Psoas muscle (tissue), 8 donors: ENCODE results near the gene GOT1. TPM values are rescaled to one million over a fixed set of nuclear protein-coding genes. Genes with fewer than 3 reads are reported as not detected.
A peak's percentile ranks its signal among the peaks of the same experiment; 100 is the strongest.

Experiments
- ATAC-seq, 4 donors: fragments of 200-7000 bp; cut with Tn5 transposase; one replicate each; pipeline ENCODE4 v1.9.1; 2020; ENCODE audit warnings: moderate library complexity in 3 of 4, mild to moderate bottlenecking in 2 of 4
- DNase-seq, 2 donors: peaks; one replicate each; pipeline ENCODE4 v3.0.0-alpha.2; 2020
- H3K27ac ChIP-seq: fragments of 200-600 bp; one replicate; pipeline ENCODE4 v1.8.0; 2022
- H3K27me3 ChIP-seq, 3 donors: fragments of 200-600 bp in 1 of 3; one replicate each; pipeline versions ENCODE4 v1.6.1 to v1.8.0; 2013 to 2022; ENCODE audit warnings: low read length in 2 of 3, mild to moderate bottlenecking in 2 of 3, moderate library complexity in 1 of 3; ENCODE audit not compliant: insufficient read depth in 3 of 3
- H3K36me3 ChIP-seq, 2 donors: fragments of 200-600 bp in 1 of 2; one replicate each; pipeline versions ENCODE4 v1.6.1 to v1.8.0; 2013 to 2022; ENCODE audit warnings: low read depth in 1 of 2, mild to moderate bottlenecking in 1 of 2, moderate library complexity in 1 of 2; ENCODE audit not compliant: insufficient read depth in 1 of 2
- H3K4me1 ChIP-seq: fragments of 200-600 bp; one replicate; pipeline ENCODE4 v1.8.0; 2022
- H3K4me3 ChIP-seq: fragments of 200-600 bp; one replicate; pipeline ENCODE4 v1.8.0; 2022; ENCODE audit warnings: mild to moderate bottlenecking
- H3K9me3 ChIP-seq: fragments of 200-600 bp; one replicate; pipeline ENCODE4 v1.8.0; 2022
- WGBS, 3 donors: extraction: QIAGEN DNeasy Blood & Tissue Kit; methylation state at CpG; one replicate each; pipeline versions ENCODE4 v1.1.6 to v1.1.7; 2013; 5-methylcytosine and 5-hydroxymethylcytosine counted together
- intact Hi-C, 2 donors: fragments of 100-400 bp; cut with DNase I; formaldehyde crosslinking; loops; one replicate each; pipeline versions ENCODE4 v1.11.0 to v1.14.2; 2022
- polyA plus RNA-seq, 3 donors: library from polyadenylated mRNA; stranded (reverse); fragments of 200-250 nt; gene quantifications; one replicate each; pipeline ENCODE4 v1.2.3, GENCODE V29; 2013
- total RNA-seq, 4 donors: library from RNA; stranded (reverse); fragmentation: NEBNext Ultra II Directional in 2 of 4; extraction: Animal tissue kit (Norgen Biotek cat#: 25700) in 2 of 4; gene quantifications; one replicate each; pipeline versions ENCODE4 v1.2.1 to v1.2.4, GENCODE V29; 2021 to 2023
- TF ChIP-seq, protein P1 (sequence below): fragments of 200-600 bp; IDR thresholded peaks from one replicate; pipeline ENCODE4 v1.8.0; 2022; ENCODE audit warnings: antibody characterized with exemption
- donor health status: healthy with polysubstance abuse.
- donor health status: DM: no; HTN: no; CAD: no; lungs with moderate emphysema.
- donor health status: Bipolar disorder and iron deficiency.
- donor health status: healthy.
- donor health status: DM: yes; HTN: yes; CAD: no.
- donor health status: DM: no; HTN: no; CAD: no.
- donor health status: DM: no; HTN: no; CAD: no.
- donor health status: DM: yes; HTN: yes; CAD: no.

The GOT1 gene
- total and polyA plus RNA-seq, 7 donors = 87.7 to 381 (median 208) TPM

DNA sequence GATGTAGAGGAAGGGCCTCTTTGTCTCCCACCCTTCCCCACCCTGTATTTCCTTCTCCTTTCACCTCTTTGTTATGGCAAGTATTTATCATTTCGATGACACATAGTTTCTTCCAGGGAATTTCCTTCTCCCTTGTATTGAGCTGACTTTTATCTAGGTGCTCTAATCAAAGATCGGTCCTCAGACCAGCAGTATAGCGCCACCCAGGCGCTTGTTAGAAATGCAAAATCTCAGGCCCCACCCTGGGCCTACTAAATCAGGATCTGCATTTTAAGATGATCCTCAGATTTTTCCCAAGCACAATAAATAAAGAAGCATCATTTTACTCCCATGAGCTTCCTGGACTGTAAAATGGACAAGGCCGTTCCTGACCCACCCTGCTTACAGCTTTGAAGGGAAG is 12.0 kb upstream of the GOT1 start:
- H3K36me3 ChIP-seq = peaks cover 0 to 10% of the 10 kb centered on the region in 2 donors
- ATAC-seq (no peak), DNase-seq (no peak)
- intact Hi-C loops = no loop called here
- 76 to 81% (median 79%) methylated on average over 5 of the region's 5 CpGs for WGBS, 3 donors
- H3K9me3 ChIP-seq = no peaks in the 10 kb centered on the region
- H3K27ac ChIP-seq = no peak overlapping the region
- H3K4me3 ChIP-seq = no peak overlapping the region
- H3K27me3 ChIP-seq = no peaks in the 10 kb centered on the region
- TF ChIP-seq, protein P1, sequence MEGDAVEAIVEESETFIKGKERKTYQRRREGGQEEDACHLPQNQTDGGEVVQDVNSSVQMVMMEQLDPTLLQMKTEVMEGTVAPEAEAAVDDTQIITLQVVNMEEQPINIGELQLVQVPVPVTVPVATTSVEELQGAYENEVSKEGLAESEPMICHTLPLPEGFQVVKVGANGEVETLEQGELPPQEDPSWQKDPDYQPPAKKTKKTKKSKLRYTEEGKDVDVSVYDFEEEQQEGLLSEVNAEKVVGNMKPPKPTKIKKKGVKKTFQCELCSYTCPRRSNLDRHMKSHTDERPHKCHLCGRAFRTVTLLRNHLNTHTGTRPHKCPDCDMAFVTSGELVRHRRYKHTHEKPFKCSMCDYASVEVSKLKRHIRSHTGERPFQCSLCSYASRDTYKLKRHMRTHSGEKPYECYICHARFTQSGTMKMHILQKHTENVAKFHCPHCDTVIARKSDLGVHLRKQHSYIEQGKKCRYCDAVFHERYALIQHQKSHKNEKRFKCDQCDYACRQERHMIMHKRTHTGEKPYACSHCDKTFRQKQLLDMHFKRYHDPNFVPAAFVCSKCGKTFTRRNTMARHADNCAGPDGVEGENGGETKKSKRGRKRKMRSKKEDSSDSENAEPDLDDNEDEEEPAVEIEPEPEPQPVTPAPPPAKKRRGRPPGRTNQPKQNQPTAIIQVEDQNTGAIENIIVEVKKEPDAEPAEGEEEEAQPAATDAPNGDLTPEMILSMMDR = no peak
- H3K4me1 ChIP-seq = peaks cover 5% of the 10 kb centered on the region

DNA sequence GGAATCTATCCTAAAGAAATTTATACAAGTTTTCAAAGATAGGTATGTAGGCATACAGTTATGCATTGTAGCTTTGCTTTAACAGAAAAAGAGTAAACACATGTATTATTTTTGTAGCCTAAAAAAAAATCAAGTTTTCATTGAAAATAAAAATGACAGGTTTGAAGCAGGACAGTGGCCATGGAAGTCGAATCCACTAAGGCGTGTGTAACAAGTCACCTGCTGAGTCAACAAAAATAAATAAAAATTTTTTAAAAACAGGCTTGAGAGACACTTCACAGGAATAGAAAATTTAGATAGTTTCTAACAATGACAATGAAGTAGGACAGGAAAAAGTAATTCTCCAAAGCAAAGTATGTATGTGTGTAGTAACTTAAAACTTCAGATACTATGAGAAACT is 8.5 kb upstream of the GOT1 start:
- no peaks in the 10 kb centered on the region for H3K9me3 ChIP-seq
- H3K36me3 ChIP-seq = peaks cover 0 to 17% of the 10 kb centered on the region in 2 donors
- DNase-seq (no peak), ATAC-seq (no peak)
- WGBS, 3 donors = 85 to 99% (median 90%) methylated on average over 2 of the region's 2 CpGs
- intact Hi-C loops = loop anchor here in 1 of 2 donors (5.0 kb wide), 1 partner anchor 173 kb away; no protein-coding TSS in a partner anchor
- no peak overlapping the region for H3K27ac ChIP-seq
- no peak overlapping the region for H3K4me3 ChIP-seq
- H3K27me3 ChIP-seq = no peaks in the 10 kb centered on the region
- TF ChIP-seq, protein P1 = no peak
- peaks cover 30% of the 10 kb centered on the region for H3K4me1 ChIP-seq

DNA sequence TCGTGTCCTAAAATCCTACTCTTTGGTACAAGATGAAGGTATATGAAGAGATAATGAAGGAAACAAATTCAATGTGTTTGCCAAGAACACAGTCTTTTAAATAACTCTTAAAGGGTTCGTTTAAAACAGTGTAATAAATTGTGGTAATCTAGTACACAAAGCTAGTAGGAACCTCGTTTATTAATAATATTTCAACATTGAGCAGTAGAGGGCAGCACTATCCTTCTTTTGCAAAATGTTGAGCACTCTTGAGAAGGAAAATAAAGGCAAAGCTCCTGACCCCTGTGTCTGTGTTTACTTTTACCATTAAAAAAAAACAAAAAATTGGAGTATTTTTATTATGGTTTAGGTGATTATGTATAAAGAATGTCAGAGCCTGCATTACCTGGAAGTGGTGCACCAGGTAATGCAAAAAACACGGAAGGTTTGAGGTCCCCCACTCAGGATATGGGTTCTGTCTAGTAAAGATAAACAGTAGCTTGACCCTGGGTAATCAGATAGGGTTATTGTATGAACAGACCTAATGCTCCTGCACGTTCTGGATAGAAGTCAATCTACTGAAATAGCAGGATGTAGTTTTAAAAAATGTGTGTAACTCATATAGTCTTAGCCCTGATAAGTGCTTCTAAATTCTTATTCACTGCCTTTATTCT is 5.7 kb upstream of the GOT1 start:
- peaks cover 0 to 19% of the 10 kb centered on the region in 2 donors for H3K36me3 ChIP-seq
- WGBS, 3 donors = 33 to 37% (median 33%) methylated on average over 5 of the region's 5 CpGs
- H3K4me3 ChIP-seq = no peak overlapping the region
- peaks cover 52% of the 10 kb centered on the region for H3K4me1 ChIP-seq
- peak; percentile 53 to 63 (median 54) for ATAC-seq
- peak overlapping the region; percentile 27 for H3K27ac ChIP-seq
- TF ChIP-seq, protein P1 = peak; percentile 60
- H3K9me3 ChIP-seq = no peaks in the 10 kb centered on the region
- no peak for DNase-seq
- intact Hi-C loops = loop anchor here (2.0 to 5.0 kb wide), 4 partner anchors 43 to 275 kb away; no protein-coding TSS in a partner anchor
- H3K27me3 ChIP-seq = no peaks in the 10 kb centered on the region

DNA sequence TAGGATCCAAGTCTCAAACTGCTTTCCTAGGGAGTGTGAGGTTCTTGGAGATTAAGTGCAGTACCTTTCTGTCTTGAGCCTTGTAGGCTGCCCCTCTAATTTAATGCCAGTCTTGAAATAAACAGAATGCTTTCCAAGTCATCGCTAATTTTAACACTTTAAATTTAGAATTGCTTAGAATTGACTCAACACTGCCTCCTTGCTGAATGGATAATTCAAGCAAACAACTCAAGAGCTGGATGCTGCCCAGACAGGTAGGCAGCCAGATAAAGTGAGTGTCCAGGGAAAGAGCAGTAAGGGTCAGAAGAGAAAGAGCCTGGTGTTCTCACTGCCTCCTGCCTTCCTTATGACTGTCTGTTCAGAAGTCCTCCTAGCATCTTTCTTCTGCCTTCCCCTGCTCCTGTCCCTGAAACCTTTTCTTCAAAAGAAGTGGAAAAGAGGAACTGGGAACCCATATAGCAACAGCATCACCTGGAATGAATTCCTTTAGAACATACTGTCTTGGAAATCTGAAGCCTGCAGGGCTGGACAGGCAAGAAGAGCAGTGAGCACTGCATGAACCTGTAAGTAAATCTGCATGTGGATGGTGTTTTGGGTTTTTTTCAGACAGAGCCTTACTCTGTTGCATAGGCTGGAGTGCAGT is 3.1 kb upstream of the GOT1 start:
- H3K4me3 ChIP-seq = peak overlapping the region; percentile 30
- no peaks in the 10 kb centered on the region for H3K27me3 ChIP-seq
- ATAC-seq = peak in 1 of 4 donors; percentile 5
- TF ChIP-seq, protein P1 = peak; percentile 37
- H3K27ac ChIP-seq = peak overlapping the region; percentile 85
- no peak for DNase-seq
- no peaks in the 10 kb centered on the region for H3K9me3 ChIP-seq
- peaks cover 60% of the 10 kb centered on the region for H3K4me1 ChIP-seq
- peaks cover 0 to 19% of the 10 kb centered on the region in 2 donors for H3K36me3 ChIP-seq
- intact Hi-C loops = loop anchor here (2.0 to 5.0 kb wide), 2 partner anchors 41 kb away; no protein-coding TSS in a partner anchor
- WGBS, 3 donors = 7 to 16% (median 15%) methylated on average over 1 of the region's 1 CpG
